ENCODE data around the gene DBP.

Gene DBP

DNA sequence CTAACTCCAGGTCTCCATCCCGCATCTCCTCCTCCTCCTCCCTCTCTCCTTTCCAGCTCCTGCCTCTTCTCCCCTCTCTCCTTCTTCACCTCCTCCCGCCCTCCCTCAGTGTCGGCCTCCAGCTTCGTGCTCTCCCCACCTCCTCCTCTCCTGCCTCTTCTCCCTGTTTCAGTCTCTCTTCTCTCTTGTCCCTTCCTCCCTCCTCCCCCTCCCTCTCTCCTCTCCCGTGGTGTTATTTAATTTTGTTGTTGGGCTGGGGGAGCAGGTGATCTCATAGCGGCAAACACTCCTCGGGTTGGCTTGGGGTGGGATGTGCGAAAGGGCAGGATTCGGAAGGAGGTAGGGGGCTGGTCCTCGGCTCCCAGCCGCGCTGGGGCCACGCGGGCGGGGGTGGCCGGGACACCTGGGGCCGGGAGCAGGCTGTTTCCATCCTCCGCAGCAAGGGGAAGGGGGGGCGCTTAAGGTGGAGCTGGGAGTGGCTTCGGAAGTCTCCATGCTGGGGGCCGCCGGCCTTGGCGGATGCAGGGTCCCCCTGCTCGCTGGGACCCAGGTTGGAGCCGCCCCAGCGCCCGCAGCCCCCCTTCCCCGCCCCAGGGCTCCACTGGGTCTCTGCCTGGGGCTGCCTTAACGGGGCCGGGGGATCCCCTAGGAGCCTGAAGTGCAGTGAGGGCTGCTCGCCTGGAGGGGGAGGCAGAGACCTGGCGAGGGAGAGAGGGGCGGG, 9.0 kb upstream of the DBP start, which contains the start of gene CA11:
Gene CA11 (minus strand): TSS at position 187 of the 721 bp plus-strand sequence. CDS start 555 bp downstream, outside the sequence.
- TF ChIP-seq CTCF (IDR thresholded peaks at IDR 0.05; ENCODE audit: low read length, missing control alignments), result peak; percentile 71
- H3K4me3 ChIP-seq (replicated peaks; ENCODE audit: low read depth, low read length), result peak within 1 kb of the TSS; percentile 60
- DNase-seq (ENCODE audit: low read depth), result peak; percentile 33

DNA sequence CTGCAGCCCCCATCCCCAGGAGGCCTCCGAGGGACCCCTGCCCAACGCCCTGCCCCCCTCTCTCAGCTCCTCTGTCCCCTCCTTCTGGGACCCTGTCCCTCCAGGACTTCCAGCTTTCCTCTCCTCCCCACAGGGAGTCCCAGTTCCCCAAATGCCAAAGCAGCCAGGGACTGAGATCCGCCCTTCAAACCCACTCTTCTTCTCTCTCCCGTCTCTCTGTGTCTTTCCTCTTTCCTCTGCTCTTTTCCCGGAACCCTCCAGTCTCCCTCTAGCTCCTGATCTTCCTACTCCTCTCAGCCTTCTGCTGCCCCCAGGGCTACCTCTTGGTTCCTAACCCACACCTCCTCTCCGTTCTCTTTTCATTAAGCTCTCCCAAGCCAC, 8.4 kb upstream of the DBP start:
- H3K4me3 ChIP-seq (replicated peaks; ENCODE audit: low read depth, low read length), result peak overlapping the region; percentile 60
- TF ChIP-seq CTCF (IDR thresholded peaks at IDR 0.05; ENCODE audit: low read length, missing control alignments), result no peak
- no peak for DNase-seq (ENCODE audit: low read depth)

DNA sequence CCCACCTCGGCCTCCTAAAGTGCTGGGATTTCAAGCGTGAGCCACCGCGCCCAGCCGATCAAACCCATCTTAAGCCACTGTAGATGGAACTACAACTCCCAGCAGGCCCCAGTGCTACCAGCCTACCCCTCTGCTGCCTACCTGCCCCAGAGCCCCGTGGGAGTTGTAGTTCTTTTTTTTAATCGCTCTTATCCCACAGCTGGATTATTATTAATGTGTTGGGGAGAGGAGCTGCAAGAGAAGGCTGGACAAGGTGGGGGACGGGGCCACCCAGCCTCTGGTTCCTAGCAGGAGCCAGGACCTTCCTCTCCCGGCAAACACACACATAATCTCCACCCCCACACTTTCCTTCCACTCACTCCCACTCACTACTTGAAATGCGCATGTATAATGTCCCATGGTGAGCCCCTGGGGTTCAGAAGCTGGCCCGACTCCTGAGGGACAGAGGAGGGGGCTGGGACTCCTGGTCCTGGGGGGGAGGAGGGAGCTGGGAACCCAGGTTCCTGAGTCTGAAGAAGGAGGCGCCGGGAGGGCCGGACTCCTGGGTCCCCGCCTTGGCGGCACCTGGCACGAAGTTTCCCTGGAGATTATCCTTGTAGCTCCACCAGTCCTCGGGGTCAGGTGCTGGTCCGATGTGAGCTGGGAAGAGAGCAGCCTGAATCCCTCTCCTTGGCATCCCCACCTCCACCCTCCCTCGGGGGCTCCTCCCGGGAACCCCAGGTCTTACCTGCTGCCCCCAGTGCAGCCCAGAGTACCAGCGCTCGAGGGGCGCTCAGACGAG, 7.8 kb upstream of the DBP start:
- peak; percentile 82 for DNase-seq (ENCODE audit: low read depth)
- TF ChIP-seq CTCF (IDR thresholded peaks at IDR 0.05; ENCODE audit: low read length, missing control alignments), result no peak
- H3K4me3 ChIP-seq (replicated peaks; ENCODE audit: low read depth, low read length), result peak overlapping the region; percentile 60

DNA sequence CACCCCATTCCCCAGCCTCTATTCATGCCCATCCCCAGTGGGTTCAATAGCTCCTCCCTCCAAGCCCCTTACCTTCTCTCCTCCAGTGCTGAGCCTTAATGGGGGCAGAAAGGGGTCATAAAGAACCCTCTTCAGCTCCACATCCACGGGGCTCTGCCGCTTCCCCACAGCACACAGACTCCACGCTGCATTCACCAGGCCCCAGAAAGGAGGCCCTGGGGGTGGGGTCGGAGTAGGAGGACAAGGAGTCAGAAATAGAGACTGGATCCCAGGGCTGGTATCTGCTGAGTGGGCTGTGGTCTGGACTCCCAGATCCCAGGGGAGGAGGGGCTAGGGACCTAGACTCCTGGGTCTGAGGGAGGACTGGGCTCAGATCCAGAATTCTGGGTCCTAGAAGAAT, 7.2 kb upstream of the DBP start:
- no peak for DNase-seq (ENCODE audit: low read depth)
- TF ChIP-seq CTCF (IDR thresholded peaks at IDR 0.05; ENCODE audit: low read length, missing control alignments), result no peak
- H3K4me3 ChIP-seq (replicated peaks; ENCODE audit: low read depth, low read length), result peak overlapping the region; percentile 60

- TF ChIP-seq CTCF (IDR thresholded peaks at IDR 0.05; ENCODE audit: low read length, missing control alignments), result no peak
- no peak overlapping the region for H3K4me3 ChIP-seq (replicated peaks; ENCODE audit: low read depth, low read length)
Measured at GRCh38 chr19:48642862-48643261, 5.7 kb upstream of the DBP start.

DNA sequence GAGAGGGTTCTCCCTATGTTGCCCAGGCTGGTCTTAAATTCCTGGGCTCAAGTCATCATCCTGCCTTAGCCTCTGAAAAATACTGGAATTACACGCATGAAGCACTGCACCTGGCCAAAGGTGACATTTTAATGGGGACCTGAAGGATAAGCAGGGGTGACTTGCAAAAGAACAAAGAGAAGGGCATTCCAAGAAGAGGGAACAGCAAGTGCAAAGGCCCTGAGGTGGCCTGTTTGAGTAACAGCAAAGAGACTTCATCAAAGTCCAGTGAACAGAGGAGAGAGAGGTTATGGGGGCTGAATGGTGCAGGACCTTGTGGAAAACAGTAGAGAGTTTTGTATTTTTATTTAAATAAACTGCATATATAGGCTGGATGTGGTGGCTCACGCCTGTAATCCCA, 4.7 kb upstream of the DBP start:
- no peak overlapping the region for H3K4me3 ChIP-seq (replicated peaks; ENCODE audit: low read depth, low read length)
- no peak for DNase-seq (ENCODE audit: low read depth)
- TF ChIP-seq CTCF (IDR thresholded peaks at IDR 0.05; ENCODE audit: low read length, missing control alignments), result no peak

More at GRCh38 chr19:48642862-48643261, 5.7 kb upstream of the DBP start:
- no peak for DNase-seq (ENCODE audit: low read depth)
